GM10266 (cell line): ENCODE data around the gene KCNQ1.

Source experiments
- DNase-seq: peaks from one replicate; pipeline ENCODE4 v3.0.0; 2012; ENCODE audit errors: extremely low spot score
- CTCF ChIP-seq: IDR thresholded peaks from 2 replicates; pipeline ENCODE4 v1.5.1; 2012; ENCODE audit warnings: mild to moderate bottlenecking, low read depth; ENCODE audit not compliant: control insufficient read depth, insufficient read depth; ENCODE audit errors: missing control alignments

KCNQ1 gene

GRCh38 chr11:2661173-2662023, 216.6 kb downstream of the KCNQ1 start:
- no peak for TF ChIP-seq CTCF
- DNase-seq = no peak

- DNase-seq = no peak
- TF ChIP-seq CTCF = no peak
Observed at GRCh38 chr11:2662024-2662312, 217.2 kb downstream of the KCNQ1 start.

- no peak for TF ChIP-seq CTCF
- DNase-seq = no peak
Observed at GRCh38 chr11:2662430-2663299, 217.9 kb downstream of the KCNQ1 start.

- DNase-seq = no peak
- TF ChIP-seq CTCF = no peak
Observed at GRCh38 chr11:2663506-2663905, 218.7 kb downstream of the KCNQ1 start.

- DNase-seq = no peak
- TF ChIP-seq CTCF = no peak
Observed at GRCh38 chr11:2663915-2664314, 219.1 kb downstream of the KCNQ1 start.

- TF ChIP-seq CTCF = no peak
- no peak for DNase-seq
Observed at GRCh38 chr11:2664376-2664775, 219.6 kb downstream of the KCNQ1 start.

GRCh38 chr11:2664791-2665525, 220.2 kb downstream of the KCNQ1 start:
- DNase-seq = no peak

More at GRCh38 chr11:2664791-2665525, 220.2 kb downstream of the KCNQ1 start:
- TF ChIP-seq CTCF = no peak
